K562 (cell line): Measurements from ENCODE around the gene HSPA13. TPM values are rescaled to one million over a fixed set of nuclear protein-coding genes. Genes with fewer than 3 reads are reported as not detected.
A peak's percentile ranks its signal among the peaks of the same experiment; 100 is the strongest.

Experiments
- CTBP1 ChIP-seq: fragments of 450-650 bp; IDR thresholded peaks from 2 replicates; pipeline ENCODE4 v1.6.1; 2016; ENCODE audit warnings: borderline replicate concordance
- E2F8 ChIP-seq: fragments of 450-650 bp; IDR thresholded peaks from 2 replicates; pipeline ENCODE4 v1.7.1; 2018; ENCODE audit warnings: mild to moderate bottlenecking, low read depth; ENCODE audit not compliant: partially characterized antibody
- ELF1 ChIP-seq: fragments of 200-800 bp; sonication (Bioruptor generic); IDR thresholded peaks from 2 replicates; pipeline ENCODE4 v1.6.1; 2016; ENCODE audit warnings: missing genetic modification characterization, missing compliant biosample characterization
- ETV5 ChIP-seq: sonication (generic); formaldehyde crosslinking; IDR thresholded peaks from 2 replicates; pipeline ENCODE4 v1.4.0; 2020; ENCODE audit warnings: low read depth, mild to moderate bottlenecking, missing genetic modification reagents
- FOXK2 ChIP-seq, 2 experiments: fragments of 450-650 bp; IDR thresholded peaks in 1 of 2; conservative IDR thresholded peaks in 1 of 2; 2 replicates each; pipeline ENCODE4 v1.6.1; 2016; ENCODE audit warnings: low read depth in 2 of 2, mild to moderate bottlenecking in 1 of 2
- GABPB1 ChIP-seq: sonication (generic); formaldehyde crosslinking; IDR thresholded peaks from 2 replicates; pipeline ENCODE4 v1.8.0; 2022; ENCODE audit warnings: mild to moderate bottlenecking, missing genetic modification reagents
- JUND ChIP-seq, 2 experiments: IDR thresholded peaks; 2 replicates in 1 of 2; 3 replicates in 1 of 2; pipeline ENCODE4 v1.6.1; 2011; ENCODE audit warnings: borderline replicate concordance in 2 of 2, low read depth in 2 of 2, low read length in 2 of 2, improper control_type of control experiment in 1 of 2, missing biosample characterization in 1 of 2, missing genetic modification characterization in 1 of 2, missing genetic modification reagents in 1 of 2
- KDM1A ChIP-seq, 2 experiments: fragments of 450-650 bp; IDR thresholded peaks; 2 replicates each; pipeline ENCODE4 v1.6.1; 2016; ENCODE audit warnings: mild to moderate bottlenecking in 2 of 2
- MYBL2 ChIP-seq, 2 experiments: fragments of 450-650 bp in 1 of 2; sonication (generic) in 1 of 2; formaldehyde crosslinking in 1 of 2; IDR thresholded peaks; 2 replicates each; pipeline versions ENCODE4 v1.6.1 to v1.8.1; 2017 to 2022; ENCODE audit warnings: borderline replicate concordance in 1 of 2, inconsistent platforms in 1 of 2, low read depth in 1 of 2, mild to moderate bottlenecking in 1 of 2, missing genetic modification reagents in 1 of 2, moderate library complexity in 1 of 2
- NFYB ChIP-seq: IDR thresholded peaks from 2 replicates; pipeline ENCODE4 v1.6.1; 2011; ENCODE audit warnings: mild to moderate bottlenecking, moderate library complexity; ENCODE audit not compliant: insufficient read length; ENCODE audit errors: extremely low read depth
- NONO ChIP-seq, 2 experiments: fragments of 200-400 bp in 1 of 2; fragments of 450-650 bp in 1 of 2; formaldehyde crosslinking in 1 of 2; IDR thresholded peaks; 2 replicates each; pipeline ENCODE4 v1.6.1; 2017; ENCODE audit warnings: low read depth in 2 of 2, mild to moderate bottlenecking in 2 of 2, moderate library complexity in 2 of 2, low read length in 1 of 2
- PPARD ChIP-seq: fragments of 250-450 bp; sonication (Bioruptor Pico); IDR thresholded peaks from 2 replicates; pipeline ENCODE4 v1.8.0; 2022; ENCODE audit warnings: inconsistent platforms, mild to moderate bottlenecking, moderate library complexity
- SAP30 ChIP-seq: fragments of 200-600 bp; sonication (generic); IDR thresholded peaks from 2 replicates; pipeline ENCODE4 v1.6.1; 2012; ENCODE audit warnings: borderline replicate concordance, low read depth, mild to moderate bottlenecking, moderate library complexity, low read length, control low read depth, inconsistent platforms; ENCODE audit not compliant: insufficient read depth, poor library complexity, severe bottlenecking
- SNRNP70 ChIP-seq: fragments of 200-400 bp; formaldehyde crosslinking; optimal IDR thresholded peaks from 2 replicates; pipeline ENCODE3; 2017; ENCODE audit warnings: low read depth, low read length
- SRF ChIP-seq, 2 experiments: fragments of 250-450, 450-650 bp in 1 of 2; sonication (Bioruptor Pico) in 1 of 2; sonication (generic) in 1 of 2; formaldehyde crosslinking; IDR thresholded peaks; 2 replicates each; pipeline versions ENCODE4 v1.5.0 to v1.5.1; 2020 to 2022; ENCODE audit warnings: mild to moderate bottlenecking in 1 of 2, missing genetic modification reagents in 1 of 2
- TAF9B ChIP-seq: fragments of 450-650 bp; IDR thresholded peaks from 2 replicates; pipeline ENCODE4 v1.6.1; 2018; ENCODE audit warnings: mild to moderate bottlenecking; ENCODE audit not compliant: partially characterized antibody
- TGIF2 ChIP-seq: sonication (generic); formaldehyde crosslinking; IDR thresholded peaks from 2 replicates; pipeline ENCODE4 v1.8.1; 2022; ENCODE audit warnings: mild to moderate bottlenecking, missing genetic modification reagents, moderate library complexity
- TOE1 ChIP-seq, 2 experiments: fragments of 450-650 bp in 1 of 2; sonication (generic) in 1 of 2; formaldehyde crosslinking in 1 of 2; IDR thresholded peaks; 2 replicates each; pipeline versions ENCODE4 v1.7.1 to v1.8.0; 2016 to 2022; ENCODE audit warnings: borderline replicate concordance in 2 of 2, mild to moderate bottlenecking in 2 of 2, antibody characterized with exemption in 1 of 2, inconsistent platforms in 1 of 2, low read depth in 1 of 2, missing genetic modification reagents in 1 of 2, moderate library complexity in 1 of 2
- ZNF197 ChIP-seq: fragments of 200-800 bp; sonication (Bioruptor generic); IDR thresholded peaks from 2 replicates; pipeline ENCODE4 v1.6.1; 2016; ENCODE audit warnings: low read depth, missing genetic modification characterization, missing compliant biosample characterization
- ZNF23 ChIP-seq: fragments of 250-450 bp; sonication (Bioruptor Pico); IDR thresholded peaks from 2 replicates; pipeline ENCODE4 v1.4.0; 2020; ENCODE audit warnings: mild to moderate bottlenecking
- ZNF274 ChIP-seq: IDR thresholded peaks from 2 replicates; pipeline ENCODE4 v1.6.1; 2011; ENCODE audit warnings: low read depth, mild to moderate bottlenecking, low read length, moderate library complexity, borderline replicate concordance
- ZNF589 ChIP-seq: fragments of 200-800 bp; sonication (Bioruptor generic); IDR thresholded peaks from 2 replicates; pipeline ENCODE4 v1.6.1; 2016; ENCODE audit warnings: low read depth, missing genetic modification characterization, missing compliant biosample characterization
- polyA plus RNA-seq, 8 experiments: library from polyadenylated mRNA; depleted of rRNA in 4 of 8; stranded (reverse) in 5 of 8; unstranded in 3 of 8; fragments of >200 nt; fragmentation: Nextera tagmentation in 2 of 8; fragmentation: Illumina TruSeq in 1 of 8; extraction: Ambion mirVana in 2 of 8; extraction: Trizol in 1 of 8; gene quantifications; 2 replicates each; pipeline versions ENCODE4 v1.2.1 to v1.2.3, GENCODE V29; 2011 to 2014; ENCODE audit warnings: inconsistent platforms in 1 of 8, missing spikeins in 1 of 8
- total RNA-seq, 7 experiments: library from RNA; depleted of rRNA in 6 of 7; stranded (reverse); fragments of >200 nt in 6 of 7; fragmentation: Illumina TruSeq in 2 of 7; extraction: Trizol in 2 of 7; gene quantifications; 2 replicates each; pipeline versions ENCODE4 v1.2.1 to v1.2.3, GENCODE V29; 2011 to 2021; ENCODE audit warnings: low replicate concordance in 1 of 7

The HSPA13 gene
- total and polyA plus RNA-seq, 9 of the 15 experiments (the other 6 are each of a cell fraction or from before 2014, with no cell fraction given), result 12.5 to 28.8 (median 23.9) TPM

GRCh38 chr21:14382835-14383595 is at the start of gene HSPA13 (continued):
- TF ChIP-seq SAP30, result peak; percentile 35
- peak; percentile 95 for TF ChIP-seq CTBP1
- no peak for TF ChIP-seq ELF1
- peak; percentile 70 to 71 for TF ChIP-seq FOXK2 (conservative IDR thresholded peaks at IDR 0.05 in 1 of 2, IDR thresholded peaks at IDR 0.05 in 1 of 2; ENCODE audit: low read depth in 2 of 2)
- TF ChIP-seq JUND (IDR thresholded peaks at IDR 0.05; ENCODE audit: borderline replicate concordance, low read depth, low read length), result peak; percentile 80
- TF ChIP-seq JUND (tag; IDR thresholded peaks at IDR 0.05; ENCODE audit: borderline replicate concordance, low read depth, low read length), result peak; percentile 67; the same call in 1 of the 3 replicates
- TF ChIP-seq PPARD (CRISPR knock-in tag), result no peak
- TF ChIP-seq TGIF2 (CRISPR knock-in tag), result no peak
- TF ChIP-seq ZNF197 (CRISPR knock-in tag), result no peak
- TF ChIP-seq SNRNP70, result no peak
- TF ChIP-seq ZNF274, result no peak
- TF ChIP-seq ZNF23 (CRISPR knock-in tag), result no peak
- 0 out of 2 replicates have a peak, but pooled peaks have one; percentile 13 for TF ChIP-seq GABPB1 (CRISPR knock-in tag)
- peak; percentile 62 for TF ChIP-seq NFYB
- peak; percentile 16 for TF ChIP-seq E2F8
- peak; percentile 68 to 76 for TF ChIP-seq KDM1A (IDR thresholded peaks at IDR 0.05)
- 0 out of 2 replicates have a peak, but pooled peaks have one; percentile 26 for TF ChIP-seq ETV5
- peak; percentile 36 for TF ChIP-seq TAF9B
- TF ChIP-seq MYBL2 (IDR thresholded peaks at IDR 0.05; ENCODE audit: low read depth), result peak; percentile 85
- no peak for TF ChIP-seq MYBL2 (CRISPR knock-in tag; IDR thresholded peaks at IDR 0.05; ENCODE audit: borderline replicate concordance)
- peak; percentile 60 for TF ChIP-seq ZNF589
- peak; percentile 57 for TF ChIP-seq TOE1 (IDR thresholded peaks at IDR 0.05; ENCODE audit: borderline replicate concordance)
- TF ChIP-seq TOE1 (CRISPR knock-in tag; IDR thresholded peaks at IDR 0.05; ENCODE audit: borderline replicate concordance, low read depth), result no peak
- TF ChIP-seq NONO (IDR thresholded peaks at IDR 0.05; ENCODE audit: low read depth in 2 of 2, low read length in 1 of 2), result no peak
- peak in 1 of 2 experiments; percentile 69; a peak in 1 of 4 replicates for TF ChIP-seq SRF (CRISPR knock-in tag; IDR thresholded peaks at IDR 0.05)
- TF ChIP-seq, all 486 proteins: peak for 114
